OCI-LY3 (cell line): ENCODE data around the gene KIAA0040.

Experiments
- EZH2phosphoT487 ChIP-seq: fragments of 200-600 bp; shearing (Covaris generic); IDR thresholded peaks from 2 replicates; pipeline ENCODE4 v1.6.1; 2018; ENCODE audit warnings: antibody characterized with exemption, mixed run types, low read depth
- TF ChIP-seq, protein P1 (sequence below): fragments of 200-600, 300-600 bp; sonication (generic); IDR thresholded peaks from 2 replicates; pipeline ENCODE4 v1.5.1; 2014; ENCODE audit warnings: antibody characterized with exemption, low read length, low read depth

DNA sequence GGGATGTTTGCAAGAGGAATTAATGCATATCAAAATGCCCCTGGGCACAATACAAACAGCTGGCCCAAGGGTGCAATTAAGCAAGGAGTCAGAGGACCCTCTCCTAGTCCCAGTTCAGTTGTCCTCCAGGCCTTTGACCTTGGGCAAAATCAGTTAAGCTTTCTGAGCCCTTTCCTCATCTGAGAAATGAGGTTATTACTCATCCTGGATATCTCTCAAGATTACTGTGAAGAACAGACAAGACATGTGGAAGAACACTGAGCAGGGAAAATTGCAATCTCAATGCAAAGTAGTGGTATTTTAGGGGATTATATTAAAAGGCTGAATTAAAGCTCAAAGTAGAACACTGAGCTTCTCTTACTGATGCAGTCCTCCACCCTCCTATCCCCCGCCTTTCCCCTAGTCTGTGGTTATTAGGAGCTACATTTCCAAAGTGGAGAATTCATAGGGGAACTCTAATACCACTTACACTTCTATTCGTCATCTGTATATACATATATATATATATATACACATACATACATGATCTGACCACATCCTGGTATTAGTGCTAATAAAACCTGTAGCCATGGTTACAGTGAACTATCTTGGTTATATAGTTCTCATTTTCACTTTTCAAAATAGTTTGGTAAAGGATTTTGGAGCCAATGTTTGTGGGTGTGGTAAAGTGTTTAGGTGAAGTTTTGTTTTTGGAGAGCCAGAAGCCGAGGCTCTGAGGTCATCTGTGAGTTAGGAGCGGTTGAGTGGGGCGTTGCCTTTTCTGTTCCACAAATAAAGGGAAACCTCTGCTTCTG lies 18.1 kb downstream of the KIAA0040 start:
- TF ChIP-seq, protein P1, sequence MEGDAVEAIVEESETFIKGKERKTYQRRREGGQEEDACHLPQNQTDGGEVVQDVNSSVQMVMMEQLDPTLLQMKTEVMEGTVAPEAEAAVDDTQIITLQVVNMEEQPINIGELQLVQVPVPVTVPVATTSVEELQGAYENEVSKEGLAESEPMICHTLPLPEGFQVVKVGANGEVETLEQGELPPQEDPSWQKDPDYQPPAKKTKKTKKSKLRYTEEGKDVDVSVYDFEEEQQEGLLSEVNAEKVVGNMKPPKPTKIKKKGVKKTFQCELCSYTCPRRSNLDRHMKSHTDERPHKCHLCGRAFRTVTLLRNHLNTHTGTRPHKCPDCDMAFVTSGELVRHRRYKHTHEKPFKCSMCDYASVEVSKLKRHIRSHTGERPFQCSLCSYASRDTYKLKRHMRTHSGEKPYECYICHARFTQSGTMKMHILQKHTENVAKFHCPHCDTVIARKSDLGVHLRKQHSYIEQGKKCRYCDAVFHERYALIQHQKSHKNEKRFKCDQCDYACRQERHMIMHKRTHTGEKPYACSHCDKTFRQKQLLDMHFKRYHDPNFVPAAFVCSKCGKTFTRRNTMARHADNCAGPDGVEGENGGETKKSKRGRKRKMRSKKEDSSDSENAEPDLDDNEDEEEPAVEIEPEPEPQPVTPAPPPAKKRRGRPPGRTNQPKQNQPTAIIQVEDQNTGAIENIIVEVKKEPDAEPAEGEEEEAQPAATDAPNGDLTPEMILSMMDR = no peak
- TF ChIP-seq EZH2phosphoT487 = no peak
